Measurements from ENCODE around the gene ICAM1. TPM values are rescaled to one million over a fixed set of nuclear protein-coding genes. Genes with fewer than 3 reads are reported as not detected.

Gene ICAM1
- polyA plus RNA-seq, 1 donor from 2014 or later: not detected

DNA sequence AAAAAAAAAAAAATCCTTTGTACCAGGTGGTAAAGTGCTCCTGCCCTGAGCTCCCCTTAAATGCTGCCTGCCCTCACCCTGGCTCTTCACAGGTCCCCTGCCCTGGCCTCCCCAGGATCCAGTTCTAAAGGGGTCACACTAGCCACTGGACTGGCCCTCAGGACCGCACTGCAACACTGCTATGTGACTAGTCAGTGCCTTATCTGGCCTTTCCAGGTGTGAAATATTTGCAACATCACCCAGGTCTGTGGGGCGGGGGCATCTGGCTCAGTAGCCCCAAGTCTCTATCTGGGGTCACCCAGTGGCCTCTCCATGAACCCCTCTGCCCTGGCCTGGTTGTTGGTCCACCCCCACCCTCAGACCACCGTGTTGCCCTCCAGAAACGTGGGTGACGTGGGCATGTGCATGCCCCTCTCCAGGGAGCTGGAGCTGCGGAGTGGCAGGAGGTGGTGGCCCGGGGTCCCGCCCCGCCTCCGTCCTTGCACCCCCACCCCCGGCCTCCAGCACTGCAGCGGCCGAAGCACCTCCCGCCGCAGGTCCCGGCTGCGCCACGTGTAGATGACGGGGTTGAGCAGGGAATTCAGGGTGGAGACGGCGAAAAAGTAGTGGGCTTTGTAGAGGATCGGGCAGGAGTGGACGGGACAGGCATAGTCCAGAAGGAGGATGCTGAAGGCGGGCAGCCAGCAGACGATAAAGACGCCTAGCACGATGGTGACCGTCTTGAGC is 47.3 kb upstream of the ICAM1 start:
- H3K9me2 ChIP-seq (ENCODE audit: insufficient read depth, low read length): no peaks in the 10 kb centered on the region
- peaks cover 4% of the 10 kb centered on the region for H3K79me2 ChIP-seq (replicated peaks; ENCODE audit: insufficient read depth, low read length)
- H3K9me3 ChIP-seq (ENCODE audit: low read length): no peaks in the 10 kb centered on the region
- no peak overlapping the region for H3K4me3 ChIP-seq (ENCODE audit: low read length)
- H4K20me1 ChIP-seq (ENCODE audit: insufficient read depth): no peaks in the 10 kb centered on the region
- H3K27me3 ChIP-seq (ENCODE audit: insufficient read depth, low read depth, low read length): no peaks in the 10 kb centered on the region
- no peak overlapping the region for H3K27ac ChIP-seq (ENCODE audit: low read length)
- H2AFZ ChIP-seq (ENCODE audit: low read depth, low read length): no peak overlapping the region
- no peak for TF ChIP-seq MXI1 (conservative IDR thresholded peaks at IDR 0.05; ENCODE audit: poor library complexity, severe bottlenecking)
- TF ChIP-seq, protein P1, sequence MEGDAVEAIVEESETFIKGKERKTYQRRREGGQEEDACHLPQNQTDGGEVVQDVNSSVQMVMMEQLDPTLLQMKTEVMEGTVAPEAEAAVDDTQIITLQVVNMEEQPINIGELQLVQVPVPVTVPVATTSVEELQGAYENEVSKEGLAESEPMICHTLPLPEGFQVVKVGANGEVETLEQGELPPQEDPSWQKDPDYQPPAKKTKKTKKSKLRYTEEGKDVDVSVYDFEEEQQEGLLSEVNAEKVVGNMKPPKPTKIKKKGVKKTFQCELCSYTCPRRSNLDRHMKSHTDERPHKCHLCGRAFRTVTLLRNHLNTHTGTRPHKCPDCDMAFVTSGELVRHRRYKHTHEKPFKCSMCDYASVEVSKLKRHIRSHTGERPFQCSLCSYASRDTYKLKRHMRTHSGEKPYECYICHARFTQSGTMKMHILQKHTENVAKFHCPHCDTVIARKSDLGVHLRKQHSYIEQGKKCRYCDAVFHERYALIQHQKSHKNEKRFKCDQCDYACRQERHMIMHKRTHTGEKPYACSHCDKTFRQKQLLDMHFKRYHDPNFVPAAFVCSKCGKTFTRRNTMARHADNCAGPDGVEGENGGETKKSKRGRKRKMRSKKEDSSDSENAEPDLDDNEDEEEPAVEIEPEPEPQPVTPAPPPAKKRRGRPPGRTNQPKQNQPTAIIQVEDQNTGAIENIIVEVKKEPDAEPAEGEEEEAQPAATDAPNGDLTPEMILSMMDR (IDR thresholded peaks at IDR 0.05; ENCODE audit: poor library complexity, severe bottlenecking): no peak
- TF ChIP-seq TAF1 (IDR thresholded peaks at IDR 0.05; ENCODE audit: low read depth): no peak
- no peak for TF ChIP-seq EP300 (conservative IDR thresholded peaks at IDR 0.05; ENCODE audit: poor library complexity, severe bottlenecking)
- TF ChIP-seq, protein P2, sequence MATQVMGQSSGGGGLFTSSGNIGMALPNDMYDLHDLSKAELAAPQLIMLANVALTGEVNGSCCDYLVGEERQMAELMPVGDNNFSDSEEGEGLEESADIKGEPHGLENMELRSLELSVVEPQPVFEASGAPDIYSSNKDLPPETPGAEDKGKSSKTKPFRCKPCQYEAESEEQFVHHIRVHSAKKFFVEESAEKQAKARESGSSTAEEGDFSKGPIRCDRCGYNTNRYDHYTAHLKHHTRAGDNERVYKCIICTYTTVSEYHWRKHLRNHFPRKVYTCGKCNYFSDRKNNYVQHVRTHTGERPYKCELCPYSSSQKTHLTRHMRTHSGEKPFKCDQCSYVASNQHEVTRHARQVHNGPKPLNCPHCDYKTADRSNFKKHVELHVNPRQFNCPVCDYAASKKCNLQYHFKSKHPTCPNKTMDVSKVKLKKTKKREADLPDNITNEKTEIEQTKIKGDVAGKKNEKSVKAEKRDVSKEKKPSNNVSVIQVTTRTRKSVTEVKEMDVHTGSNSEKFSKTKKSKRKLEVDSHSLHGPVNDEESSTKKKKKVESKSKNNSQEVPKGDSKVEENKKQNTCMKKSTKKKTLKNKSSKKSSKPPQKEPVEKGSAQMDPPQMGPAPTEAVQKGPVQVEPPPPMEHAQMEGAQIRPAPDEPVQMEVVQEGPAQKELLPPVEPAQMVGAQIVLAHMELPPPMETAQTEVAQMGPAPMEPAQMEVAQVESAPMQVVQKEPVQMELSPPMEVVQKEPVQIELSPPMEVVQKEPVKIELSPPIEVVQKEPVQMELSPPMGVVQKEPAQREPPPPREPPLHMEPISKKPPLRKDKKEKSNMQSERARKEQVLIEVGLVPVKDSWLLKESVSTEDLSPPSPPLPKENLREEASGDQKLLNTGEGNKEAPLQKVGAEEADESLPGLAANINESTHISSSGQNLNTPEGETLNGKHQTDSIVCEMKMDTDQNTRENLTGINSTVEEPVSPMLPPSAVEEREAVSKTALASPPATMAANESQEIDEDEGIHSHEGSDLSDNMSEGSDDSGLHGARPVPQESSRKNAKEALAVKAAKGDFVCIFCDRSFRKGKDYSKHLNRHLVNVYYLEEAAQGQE (IDR thresholded peaks at IDR 0.05; ENCODE audit: borderline replicate concordance): no peak
- TF ChIP-seq EZH2 (IDR thresholded peaks at IDR 0.05; ENCODE audit: borderline replicate concordance, insufficient read depth, low read length, poor library complexity, severe bottlenecking): no peak
- no peak for TF ChIP-seq POLR2AphosphoS5 (IDR thresholded peaks at IDR 0.05)
- no peak for TF ChIP-seq RAD21 (conservative IDR thresholded peaks at IDR 0.05)
- no peak for TF ChIP-seq SMC3 (conservative IDR thresholded peaks at IDR 0.05; ENCODE audit: poor library complexity)
- H3K9ac ChIP-seq (ENCODE audit: low read length): no peak overlapping the region
- H3K4me2 ChIP-seq (ENCODE audit: low read length): no peak overlapping the region
- no peaks in the 10 kb centered on the region for H3F3A ChIP-seq (ENCODE audit: insufficient read depth, low read length, poor library complexity, severe bottlenecking)
- H3K36me3 ChIP-seq (ENCODE audit: insufficient read depth, low read length): no peaks in the 10 kb centered on the region

DNA sequence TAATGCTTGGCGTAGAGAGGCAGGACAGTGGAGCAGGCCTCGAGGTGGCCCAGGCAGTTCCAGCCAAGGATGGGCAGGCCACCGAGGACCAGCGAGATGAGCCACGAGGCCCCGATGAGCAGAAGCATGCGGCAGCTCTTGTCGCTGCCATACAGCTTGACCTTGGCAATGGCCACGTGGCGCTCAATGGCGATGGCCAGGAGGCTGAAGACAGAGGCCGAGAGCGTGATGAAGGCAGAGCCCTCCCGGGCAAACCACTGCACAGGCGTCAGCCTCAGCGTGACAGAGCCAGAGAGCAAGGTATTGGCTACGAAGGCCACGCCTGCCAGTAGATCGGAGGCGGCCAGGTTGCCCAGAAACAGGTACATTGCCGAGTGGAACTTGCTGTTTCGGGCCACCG is 46.6 kb upstream of the ICAM1 start:
- Histone ChIP-seq H3K4me2 (ENCODE audit: low read length) (no peak overlapping the region), H3K4me3 (ENCODE audit: low read length) (no peak overlapping the region), H3K9me2 (ENCODE audit: insufficient read depth, low read length) (no peaks in the 10 kb centered on the region), H2AFZ (ENCODE audit: low read depth, low read length) (no peak overlapping the region), H3K9me3 (ENCODE audit: low read length) (no peaks in the 10 kb centered on the region), H3K79me2 (replicated peaks; ENCODE audit: insufficient read depth, low read length) (peaks cover 10% of the 10 kb centered on the region), H3K27ac (ENCODE audit: low read length) (no peak overlapping the region), H3F3A (ENCODE audit: insufficient read depth, low read length, poor library complexity, severe bottlenecking) (no peaks in the 10 kb centered on the region), H4K20me1 (ENCODE audit: insufficient read depth) (no peaks in the 10 kb centered on the region), H3K9ac (ENCODE audit: low read length) (no peak overlapping the region), H3K36me3 (ENCODE audit: insufficient read depth, low read length) (no peaks in the 10 kb centered on the region), H3K27me3 (ENCODE audit: insufficient read depth, low read depth, low read length) (no peaks in the 10 kb centered on the region)
- TF ChIP-seq EZH2 (IDR thresholded peaks at IDR 0.05; ENCODE audit: borderline replicate concordance, insufficient read depth, low read length, poor library complexity, severe bottlenecking): no peak
- no peak for TF ChIP-seq RAD21 (conservative IDR thresholded peaks at IDR 0.05)
- TF ChIP-seq, protein P2 (IDR thresholded peaks at IDR 0.05; ENCODE audit: borderline replicate concordance): no peak
- no peak for TF ChIP-seq EP300 (conservative IDR thresholded peaks at IDR 0.05; ENCODE audit: poor library complexity, severe bottlenecking)
- TF ChIP-seq POLR2AphosphoS5 (IDR thresholded peaks at IDR 0.05): no peak
- TF ChIP-seq, protein P1 (IDR thresholded peaks at IDR 0.05; ENCODE audit: poor library complexity, severe bottlenecking): no peak
- TF ChIP-seq SMC3 (conservative IDR thresholded peaks at IDR 0.05; ENCODE audit: poor library complexity): no peak
- no peak for TF ChIP-seq MXI1 (conservative IDR thresholded peaks at IDR 0.05; ENCODE audit: poor library complexity, severe bottlenecking)
- no peak for TF ChIP-seq TAF1 (IDR thresholded peaks at IDR 0.05; ENCODE audit: low read depth)
